ENCODE measurements around the gene JUN.
"Not testable (repeated sequence)": the region's sequence is repeated elsewhere in the genome, so short reads cannot be mapped to it uniquely, and the experiment has no call there.

Gene JUN

DNA sequence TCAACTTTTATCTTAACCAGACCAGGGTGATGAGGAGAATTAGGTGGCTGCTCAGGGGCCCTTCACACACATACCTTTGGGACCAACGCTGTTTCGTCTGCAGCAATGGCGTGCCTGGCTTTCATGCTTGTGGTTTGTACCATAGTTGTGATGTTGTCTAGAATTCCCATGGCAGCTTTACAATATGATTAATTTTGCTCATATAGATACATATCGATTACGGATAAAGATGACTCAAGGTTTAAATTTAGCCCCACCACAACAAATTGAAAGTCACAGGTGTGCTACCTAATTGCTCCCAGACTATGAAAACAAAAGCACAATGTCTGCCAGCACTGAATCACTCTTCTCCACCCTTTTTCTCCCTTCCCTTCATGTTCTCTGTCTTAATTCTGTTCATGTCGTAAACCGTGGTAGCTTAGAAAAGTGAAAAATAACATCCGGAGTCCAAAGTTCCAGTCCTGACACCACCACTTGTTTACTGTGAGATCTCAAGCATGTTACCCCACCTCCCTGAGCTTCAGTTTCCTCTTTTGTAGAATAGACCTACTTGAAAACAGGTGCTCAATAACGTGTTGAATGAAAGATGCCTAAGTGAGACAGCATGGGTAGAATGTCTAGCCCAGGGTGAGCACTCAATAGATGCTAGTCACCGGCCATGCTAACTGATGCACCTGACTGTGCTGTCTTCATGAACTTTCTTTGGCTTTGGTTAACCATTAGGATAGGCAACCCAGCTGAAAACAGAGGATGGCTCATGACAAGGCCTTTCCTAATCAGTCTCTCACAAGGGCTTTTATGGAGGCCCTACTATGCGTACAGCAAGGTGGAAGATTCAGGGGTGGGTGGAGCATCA, 22.1 kb upstream of the JUN start:
- DNase-seq = no peak

DNA sequence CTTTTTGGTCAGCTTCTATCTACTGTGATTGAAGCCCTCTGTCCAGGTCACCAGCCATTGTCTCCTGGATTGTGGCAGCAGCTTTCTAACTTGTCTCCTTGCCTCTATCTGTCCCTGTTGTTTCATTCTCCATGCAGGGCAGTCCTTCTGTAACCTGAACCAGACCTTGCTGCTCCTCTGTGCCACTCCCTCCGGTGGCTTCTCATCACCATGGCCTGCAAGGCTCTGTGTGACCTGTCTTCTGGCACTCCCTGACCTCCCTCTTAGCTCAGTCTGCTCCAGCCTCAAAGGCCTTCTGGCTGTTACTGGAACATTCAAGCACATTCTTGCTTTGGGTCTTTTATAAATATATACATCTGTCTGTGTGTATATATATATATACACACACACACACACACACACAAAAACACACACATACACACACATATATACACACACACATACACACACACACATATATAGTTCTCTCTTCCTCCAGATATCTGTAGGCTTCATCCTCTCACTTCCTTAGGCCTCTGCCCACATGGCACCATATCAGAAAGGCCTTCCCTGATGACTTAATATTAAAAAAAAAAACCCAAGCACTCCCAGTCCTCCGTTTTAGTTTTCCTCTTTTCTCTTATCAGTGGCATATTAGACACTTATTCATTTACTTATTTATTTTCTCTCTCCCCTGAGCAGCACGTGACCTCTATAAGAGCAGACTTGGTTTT, 21.2 kb upstream of the JUN start:
- DNase-seq = no peak

DNA sequence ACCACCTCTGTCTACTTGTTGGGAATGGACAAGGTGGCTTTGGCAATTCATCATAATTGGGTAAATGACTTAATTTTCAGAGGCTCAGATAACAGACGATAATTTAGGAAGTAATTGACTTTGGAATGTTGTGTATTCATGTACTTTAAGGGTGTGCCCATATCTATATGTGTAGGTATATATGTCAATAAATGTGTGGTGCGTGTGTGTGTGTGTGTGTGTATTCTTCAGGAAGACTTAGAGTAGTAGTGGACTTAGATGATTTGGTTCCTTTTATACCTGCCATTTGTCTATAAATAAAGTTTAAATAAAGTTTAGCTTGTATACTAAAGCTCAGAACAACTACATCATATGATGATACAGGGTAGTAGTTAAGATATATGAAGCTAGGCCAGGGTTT, 20.0 kb upstream of the JUN start:
- no peak for DNase-seq

DNA sequence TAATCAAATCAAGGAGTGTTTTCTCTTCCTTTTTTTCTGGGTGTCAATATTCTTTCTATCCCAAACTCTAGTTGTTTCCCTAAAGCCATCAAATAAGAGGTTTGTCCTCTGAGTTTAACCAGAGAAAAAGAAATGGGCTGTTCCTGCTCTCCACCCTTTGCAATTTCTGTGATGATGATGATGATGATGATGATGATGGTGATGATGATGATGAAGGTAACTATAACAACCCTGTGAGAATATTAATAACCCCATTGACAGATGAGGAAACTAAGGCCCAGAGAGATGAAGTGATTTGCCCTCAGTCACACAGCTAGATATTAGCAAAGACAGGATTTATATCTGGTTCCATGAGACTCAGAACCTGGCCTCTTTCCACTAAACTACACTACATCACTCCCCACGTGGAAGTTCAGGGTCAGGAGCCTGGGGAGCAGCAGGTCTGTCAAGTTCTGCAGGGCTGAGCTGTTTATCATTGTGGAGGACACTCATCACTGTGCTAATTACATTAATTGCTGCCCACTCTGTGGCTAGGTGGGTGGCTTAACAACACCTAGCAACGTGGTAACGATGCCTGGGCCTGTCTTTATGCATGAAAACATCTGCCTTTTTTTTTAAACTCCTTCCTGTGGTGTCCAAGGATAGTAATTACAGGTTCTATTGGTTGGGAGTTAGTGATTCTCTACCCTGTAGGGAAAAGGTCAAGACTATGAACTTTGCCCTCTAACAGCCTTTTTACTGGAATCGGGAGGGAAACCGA, 19.0 kb upstream of the JUN start:
- DNase-seq = no peak

DNA sequence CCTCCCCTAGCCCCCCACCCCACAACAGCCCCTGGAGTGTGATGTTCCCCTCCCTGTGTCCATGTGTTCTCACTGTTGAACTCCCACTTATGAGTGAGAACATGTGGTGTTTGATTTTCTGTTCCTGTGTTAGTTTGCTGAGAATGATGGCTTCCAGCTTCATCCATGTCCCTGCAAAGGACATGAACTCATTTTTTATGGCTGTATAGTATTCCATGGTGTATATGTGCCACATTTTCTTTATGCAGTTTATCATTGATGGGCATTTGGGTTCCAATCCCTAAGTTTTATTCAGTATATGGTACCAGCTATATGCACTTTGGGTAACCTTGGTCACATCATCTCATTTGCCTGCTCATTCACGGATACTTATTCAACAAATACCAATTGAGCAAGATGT, 17.4 kb upstream of the JUN start:
- not testable (repeated sequence) for DNase-seq

DNA sequence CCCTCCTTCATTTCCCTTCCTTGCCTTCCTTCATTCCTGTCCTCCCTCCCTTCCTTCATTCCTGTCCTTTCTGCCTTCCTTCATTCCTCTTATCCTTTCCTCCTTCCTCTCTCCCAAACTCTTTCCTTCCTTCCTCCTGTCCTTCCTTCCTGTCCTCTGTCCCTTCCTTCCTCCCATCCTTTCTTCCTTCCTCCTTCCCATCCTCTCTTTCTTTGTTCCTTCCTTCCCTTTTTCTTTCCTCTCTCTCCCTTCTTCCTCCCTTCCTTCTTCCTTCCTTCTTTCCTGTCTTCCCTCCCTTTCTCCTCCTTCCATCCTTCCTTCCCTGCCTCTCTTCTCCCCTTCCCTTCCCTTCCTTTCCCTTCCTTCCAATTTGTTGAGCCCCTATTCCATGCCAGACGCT, 15.8 kb upstream of the JUN start:
- no peak for DNase-seq

DNA sequence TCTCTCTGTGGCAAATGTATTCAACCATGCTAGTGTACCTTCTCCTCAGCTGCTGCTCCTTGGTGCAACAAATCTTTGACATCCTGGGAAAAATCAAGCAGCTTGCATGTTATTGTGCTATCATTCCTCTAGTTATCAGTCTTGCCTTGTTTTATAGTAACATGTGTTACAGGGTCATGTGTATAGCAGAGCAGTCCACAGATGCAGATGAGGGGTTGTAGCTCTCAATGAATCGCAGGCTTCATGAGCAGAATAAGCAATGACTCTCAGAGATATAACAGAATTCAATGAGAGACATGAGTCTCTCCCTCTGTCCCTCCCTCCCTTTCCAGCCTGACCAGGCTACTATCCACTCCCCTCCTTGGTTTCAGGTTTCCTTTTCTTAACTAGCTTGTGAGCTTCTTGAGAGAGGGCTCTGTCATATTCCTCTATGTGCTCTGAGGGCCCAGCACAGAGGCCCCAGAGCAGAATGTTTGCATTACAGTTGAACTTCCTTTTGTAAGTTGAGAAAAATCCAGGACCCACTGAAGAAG, 15.1 kb upstream of the JUN start:
- DNase-seq = no peak

DNA sequence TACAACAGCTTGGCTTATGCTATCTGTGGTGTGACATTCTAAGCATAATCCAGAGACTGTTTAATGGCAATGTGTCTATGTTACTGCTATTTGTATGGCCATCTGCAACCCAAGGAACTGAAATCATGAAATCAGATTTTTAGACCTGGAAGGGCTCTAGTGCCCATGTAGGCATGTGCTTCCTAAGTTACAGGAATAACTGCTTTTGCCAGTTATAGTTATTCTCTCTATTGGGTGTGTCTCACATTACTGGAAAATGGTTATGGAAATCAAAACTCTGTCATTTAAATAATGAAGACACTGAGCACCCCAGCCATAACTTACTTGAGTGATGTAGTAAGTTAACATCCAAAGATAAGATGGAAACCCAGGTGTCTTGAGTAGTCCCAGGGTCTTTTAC, 12.6 kb upstream of the JUN start:
- DNase-seq = no peak

DNA sequence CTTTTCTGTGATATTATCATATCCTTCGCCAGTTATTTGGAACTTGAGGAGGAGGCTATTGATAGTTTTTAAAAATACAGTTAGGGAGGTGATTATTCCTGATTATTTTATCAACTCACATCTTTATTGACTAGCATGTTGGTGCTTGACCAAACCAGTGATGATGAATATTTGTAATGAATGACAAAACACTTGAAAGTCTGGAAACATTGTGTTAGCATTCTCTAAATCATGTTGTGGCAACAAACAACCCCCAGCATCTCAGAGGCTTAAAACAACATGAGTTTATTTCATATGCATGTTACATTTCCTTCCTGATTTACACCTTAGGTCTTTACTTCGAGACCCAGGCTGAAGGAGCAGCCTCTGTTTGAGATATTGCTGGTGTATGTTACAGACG, 10.7 kb upstream of the JUN start:
- no peak for DNase-seq

DNA sequence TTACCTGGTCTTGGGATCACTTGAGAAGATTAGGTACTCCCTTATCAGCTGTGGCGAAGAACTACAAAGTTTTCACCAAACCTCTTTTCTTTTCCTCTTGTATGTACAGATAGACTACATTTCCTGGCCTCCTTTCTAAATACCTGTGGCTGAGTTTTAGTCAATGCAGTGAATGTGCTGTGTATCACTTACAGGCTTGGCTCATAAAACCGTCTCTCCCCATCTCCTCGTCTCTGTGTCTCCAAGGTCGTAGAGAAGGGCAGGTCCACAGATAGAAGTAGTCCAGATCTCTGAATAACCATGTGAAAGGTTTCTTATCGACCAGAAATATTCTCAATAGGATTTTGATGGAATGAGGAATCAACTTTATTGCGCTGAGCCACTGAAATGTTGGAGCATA, 9.0 kb upstream of the JUN start:
- DNase-seq = no peak

DNA sequence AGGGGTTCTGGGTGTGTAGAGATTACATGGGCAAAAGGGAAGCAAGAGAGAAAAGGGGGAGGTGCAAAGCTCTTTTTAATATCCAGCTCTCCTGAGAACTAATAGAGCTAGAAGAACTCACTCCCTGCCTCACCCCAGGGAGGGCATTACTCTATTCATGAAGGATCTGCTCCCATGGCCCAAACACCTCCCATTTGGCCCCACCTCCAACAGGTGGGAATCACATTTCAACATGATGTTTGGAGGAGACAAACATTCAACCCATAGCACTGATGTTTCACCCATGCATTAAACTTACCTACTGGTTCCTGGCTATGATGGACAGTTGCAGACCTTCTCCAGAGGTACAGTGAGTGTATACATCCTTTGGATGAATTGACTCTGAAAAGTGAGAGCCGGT, 7.3 kb upstream of the JUN start:
- DNase-seq = no peak

DNA sequence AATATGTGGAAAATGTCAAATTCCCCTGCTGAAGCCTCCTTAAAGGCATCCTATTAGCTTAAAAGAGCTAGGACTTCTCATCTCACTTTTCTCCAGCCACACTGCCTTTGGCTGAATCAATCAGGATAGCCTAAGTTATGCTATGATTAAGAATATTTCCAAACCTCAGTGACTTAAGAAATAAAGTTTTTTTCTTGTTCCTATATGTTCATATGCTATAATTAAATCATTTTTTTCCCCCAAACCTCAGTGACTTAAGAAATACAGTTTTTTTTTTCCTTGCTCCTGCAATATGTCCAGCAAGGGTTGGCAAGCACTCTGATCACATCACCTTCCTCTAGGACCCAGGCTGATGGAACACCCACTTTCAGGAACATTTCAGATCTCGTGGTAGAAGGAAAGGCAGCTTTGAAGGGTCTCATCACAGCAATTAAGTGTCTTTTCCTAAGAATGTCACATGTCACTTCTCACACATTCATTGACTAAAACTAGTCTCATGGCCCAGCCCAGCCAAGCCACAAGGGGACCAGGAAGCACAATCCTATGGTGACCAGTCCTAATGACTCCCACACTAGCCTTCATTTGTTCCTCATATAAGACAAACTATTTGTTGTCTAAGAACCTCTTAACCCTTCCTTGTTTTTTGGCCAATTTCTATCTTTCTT, 6.3 kb upstream of the JUN start:
- DNase-seq = no peak

DNA sequence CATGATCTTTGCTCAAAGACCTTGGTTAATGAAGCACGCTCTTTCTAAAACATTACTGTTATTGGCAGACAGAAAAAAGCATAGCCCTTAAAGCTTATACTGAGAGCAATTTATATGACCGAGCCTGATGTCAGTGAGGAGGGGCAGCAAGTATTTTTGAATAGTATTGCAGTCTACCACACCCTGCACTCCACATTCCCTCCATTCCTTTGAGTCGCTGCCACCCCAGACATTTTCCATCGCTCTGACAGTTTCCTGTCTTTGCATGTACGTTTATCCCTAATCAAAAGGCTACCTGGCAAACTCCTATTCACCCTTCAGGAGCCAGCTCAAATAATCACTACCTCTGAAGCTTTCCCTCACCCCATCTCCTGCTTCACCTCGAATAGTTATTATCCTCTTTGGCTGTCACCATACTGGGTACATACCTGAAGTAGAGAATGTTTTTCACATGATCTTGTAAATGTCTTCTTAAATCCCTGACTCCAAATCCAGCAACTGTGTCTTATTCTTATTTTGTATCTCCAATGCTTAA, 5.5 kb upstream of the JUN start:
- DNase-seq = no peak

DNA sequence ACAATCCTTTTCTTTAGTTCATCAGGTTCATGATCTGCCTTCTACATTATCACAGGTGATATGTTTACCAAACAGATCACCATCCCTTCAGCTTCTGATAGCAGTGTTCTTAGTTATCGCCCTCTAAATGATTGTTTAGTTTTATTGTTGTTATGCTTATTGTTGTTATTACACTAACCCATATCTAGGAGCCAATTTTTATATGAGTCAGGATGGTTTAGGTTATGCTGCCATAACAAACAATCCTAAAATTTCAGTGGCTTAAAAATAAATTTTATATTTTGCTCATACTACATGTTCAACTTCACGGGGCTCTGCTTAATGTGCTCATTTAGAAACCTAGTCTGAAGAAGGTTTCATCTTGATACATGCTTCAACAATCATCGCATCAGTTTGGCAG, 4.4 kb upstream of the JUN start:
- no peak for DNase-seq

DNA sequence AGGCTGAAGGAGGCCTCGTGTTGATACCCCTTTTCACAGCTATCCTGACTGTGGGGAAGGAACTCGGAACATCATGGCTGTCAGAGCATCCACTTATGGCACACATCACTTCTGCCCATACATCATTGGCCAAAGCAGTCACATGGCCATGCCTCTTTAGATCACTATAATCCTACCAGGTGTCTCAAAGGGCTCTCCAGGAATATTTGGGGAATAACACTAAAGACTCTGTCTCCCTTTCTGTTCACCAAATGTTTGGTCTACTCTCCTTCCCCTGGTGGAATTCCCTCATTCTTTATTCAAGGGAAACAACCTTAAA, 3.0 kb upstream of the JUN start:
- no peak for DNase-seq

DNA sequence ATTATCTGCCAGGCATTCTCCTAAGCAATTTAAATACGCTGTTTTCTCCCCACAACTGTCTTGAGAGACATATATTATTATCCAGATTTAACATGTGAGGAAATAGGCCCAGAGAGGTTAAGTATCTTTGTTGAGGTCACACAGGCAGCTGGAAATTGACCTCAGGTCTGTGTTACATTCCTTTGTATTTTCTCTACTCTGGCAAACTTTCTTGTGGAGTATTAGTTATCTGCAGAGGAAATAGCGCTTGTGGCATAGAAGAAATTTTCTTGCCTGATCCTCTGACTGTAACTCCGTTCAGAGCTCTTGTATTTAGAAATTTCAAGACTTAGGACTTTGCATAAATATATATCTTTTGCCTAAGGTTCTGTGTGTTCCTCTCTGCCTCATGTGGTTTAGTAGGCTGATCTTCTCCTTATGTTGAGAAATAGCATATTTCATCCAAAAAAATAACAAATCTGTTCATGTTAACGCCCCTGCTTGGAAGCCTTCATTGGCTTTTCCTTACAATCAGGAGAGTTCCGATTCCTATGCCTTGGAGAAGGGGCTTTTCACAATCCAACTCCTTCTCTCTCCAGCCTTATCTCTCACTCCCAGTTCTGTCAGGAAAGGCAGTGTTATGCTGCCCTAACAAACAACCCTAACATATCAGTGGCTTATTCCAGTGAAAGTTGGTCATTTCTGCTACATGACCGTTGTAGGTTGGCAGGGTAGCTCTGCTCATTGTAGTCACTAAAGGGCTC, 2.5 kb upstream of the JUN start:
- DNase-seq = no peak

DNA sequence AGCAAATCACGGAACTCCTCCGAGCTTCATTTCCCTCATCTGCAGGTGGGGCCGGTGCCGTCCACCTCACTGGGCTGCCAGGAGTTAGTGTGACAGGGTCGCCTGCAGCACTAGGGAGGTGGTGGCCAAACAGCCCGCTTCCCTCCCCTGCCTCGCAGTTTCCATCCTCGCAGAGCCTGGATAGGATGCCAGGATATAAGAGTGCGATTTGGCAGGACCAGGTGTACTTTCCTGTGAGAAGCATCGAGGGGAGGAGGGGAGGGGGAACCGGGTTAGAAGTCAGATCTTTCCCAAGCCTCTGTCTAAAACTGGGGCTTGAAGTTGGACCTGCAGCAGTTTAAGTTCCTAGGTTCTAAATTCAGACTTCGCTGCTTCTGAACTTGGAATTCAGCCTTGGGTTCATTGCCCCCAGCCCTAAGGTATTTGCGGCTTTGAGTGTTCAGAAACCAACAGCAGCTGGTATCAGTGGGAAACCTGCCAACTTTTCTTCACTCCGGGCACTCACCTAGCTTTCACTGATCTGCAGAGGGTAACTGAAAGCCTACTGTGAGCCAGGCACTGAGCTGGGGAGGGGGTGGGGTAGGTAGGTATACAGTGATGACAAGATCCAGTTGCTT, 1.7 kb upstream of the JUN start:
- peak; percentile 17 for DNase-seq

DNA sequence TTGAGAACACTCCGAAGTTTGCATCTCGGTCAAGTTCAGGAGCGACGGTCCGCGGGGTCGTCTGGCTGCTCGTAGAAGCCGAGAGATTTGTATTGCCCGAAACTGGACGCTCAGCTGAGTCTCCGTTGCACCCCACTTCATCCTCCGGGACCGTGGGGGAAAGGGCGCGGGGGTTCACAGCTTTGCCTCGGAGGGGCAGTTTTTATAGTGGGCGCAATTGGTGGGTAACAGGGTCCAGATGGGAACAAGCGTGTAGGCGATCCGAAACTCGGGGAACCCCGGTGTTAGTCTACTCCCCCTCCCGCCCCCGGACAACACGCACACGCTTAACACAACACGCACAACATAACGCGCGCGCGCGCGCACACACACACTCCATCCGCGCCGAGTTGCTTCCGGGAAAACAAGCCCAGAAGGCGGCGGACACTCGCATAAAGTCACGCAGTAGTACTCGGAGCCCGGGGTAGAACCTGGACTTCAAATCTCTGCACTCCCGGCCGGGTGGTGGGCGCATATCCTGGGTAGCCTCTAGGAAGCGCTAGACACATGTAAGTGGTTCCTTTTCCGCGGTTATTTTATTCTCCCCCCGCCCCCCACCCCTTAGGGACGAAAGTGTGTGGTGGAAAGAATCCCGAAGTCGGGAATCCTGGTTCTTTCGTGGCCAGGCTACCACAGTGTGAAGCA, 1.1 kb upstream of the JUN start:
- peak; percentile 80 for DNase-seq

DNA sequence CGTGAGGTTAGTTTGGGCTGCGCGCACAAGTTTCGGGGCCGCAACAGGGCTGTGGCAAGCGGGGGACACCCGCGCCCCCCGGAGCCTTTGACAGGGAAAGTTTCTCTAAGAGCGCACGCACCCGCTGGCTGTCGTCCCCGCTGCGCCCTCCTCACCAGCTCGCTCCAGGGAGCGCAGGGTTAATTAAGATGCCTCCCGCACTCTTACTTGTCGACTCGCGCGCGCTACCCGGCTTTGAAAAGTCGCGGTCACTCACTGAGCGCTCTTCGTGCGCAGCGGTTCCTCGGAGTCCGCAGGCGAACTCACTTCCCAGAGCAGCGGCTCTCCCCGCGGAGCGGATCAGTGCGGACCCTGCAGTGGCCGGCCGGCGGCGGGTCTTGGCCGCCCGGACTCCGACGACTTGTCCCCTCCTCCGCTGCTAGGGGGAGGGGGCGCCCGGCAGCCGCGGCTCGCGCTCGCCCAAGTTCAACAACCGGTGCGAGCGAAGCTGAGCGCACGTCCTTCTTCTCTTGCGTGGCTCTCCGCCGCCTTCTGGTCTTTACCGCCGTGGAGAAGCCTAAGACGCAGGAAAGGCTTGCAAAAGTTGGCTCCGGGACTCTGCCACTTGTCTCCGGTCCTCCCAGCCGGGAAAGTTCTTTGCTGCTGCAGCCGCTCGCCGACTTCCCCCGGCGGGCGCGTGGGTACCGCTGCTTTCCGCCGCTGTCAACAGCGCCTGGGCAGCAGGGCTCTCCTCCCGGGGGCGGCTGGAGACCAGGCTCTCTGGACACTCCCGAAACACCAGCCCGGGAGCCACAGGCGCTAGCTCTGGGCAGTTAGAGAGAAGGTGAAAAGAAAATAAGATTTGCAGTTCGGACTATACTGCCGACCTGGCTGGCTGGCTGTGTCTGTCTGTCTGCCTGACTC, 506 bp downstream of the JUN start:
- DNase-seq = peak; percentile 33
